Measurements from ENCODE around the gene PRKCH.

- no peak for TF ChIP-seq EZH2 (IDR thresholded peaks at IDR 0.05)
- no peak for TF ChIP-seq POLR2AphosphoS5 (IDR thresholded peaks at IDR 0.05; ENCODE audit: borderline replicate concordance, low read depth, low read length)
Measured at GRCh38 chr14:61319086-61319485, 2.3 kb upstream of the PRKCH start.

Data from SK-N-MC (cell line).